HepG2 (cell line): ENCODE measurements around the gene PMS1. TPM values are rescaled to one million over a fixed set of nuclear protein-coding genes. Genes with fewer than 3 reads are reported as not detected.

Source experiments
- CEBPB ChIP-seq: IDR thresholded peaks from 2 replicates; pipeline ENCODE4 v1.6.1; 2011; ENCODE audit warnings: low read depth, low read length, improper control_type of control experiment, borderline replicate concordance
- CEBPG ChIP-seq: IDR thresholded peaks from 2 replicates; pipeline ENCODE4 v1.6.1; 2016
- CHD2 ChIP-seq: IDR thresholded peaks from 2 replicates; pipeline ENCODE4 v1.6.1; 2011; ENCODE audit warnings: low read depth, low read length, improper control_type of control experiment
- FOXA3 ChIP-seq: IDR thresholded peaks from 2 replicates; pipeline ENCODE4 v1.6.1; 2016; ENCODE audit warnings: missing genetic modification reagents, missing compliant biosample characterization
- GLI4 ChIP-seq: sonication (generic); formaldehyde crosslinking; IDR thresholded peaks from 2 replicates; pipeline ENCODE4 v1.5.1; 2020; ENCODE audit warnings: missing genetic modification reagents, mild to moderate bottlenecking, moderate library complexity, borderline replicate concordance
- HNRNPK ChIP-seq: fragments of 200-400 bp; formaldehyde crosslinking; IDR thresholded peaks from 2 replicates; pipeline ENCODE4 v1.6.1; 2018; ENCODE audit warnings: low read length, low read depth, moderate library complexity, mild to moderate bottlenecking; ENCODE audit not compliant: poor library complexity, severe bottlenecking
- TBP ChIP-seq: sonication (generic); formaldehyde crosslinking; IDR thresholded peaks from 2 replicates; pipeline ENCODE4 v1.5.0; 2020; ENCODE audit warnings: missing genetic modification reagents
- TEF ChIP-seq: sonication (generic); formaldehyde crosslinking; IDR thresholded peaks from 2 replicates; pipeline ENCODE4 v1.5.0; 2020; ENCODE audit warnings: missing genetic modification reagents
- ZNF3 ChIP-seq: IDR thresholded peaks from 2 replicates; pipeline ENCODE4 v1.7.0; 2017; ENCODE audit warnings: inconsistent platforms
- ZNF484 ChIP-seq: sonication (generic); formaldehyde crosslinking; IDR thresholded peaks from 2 replicates; pipeline ENCODE4 v1.5.1; 2020; ENCODE audit warnings: mild to moderate bottlenecking, low read depth, missing genetic modification reagents, borderline replicate concordance
- ZNF496 ChIP-seq: sonication (generic); formaldehyde crosslinking; IDR thresholded peaks from 2 replicates; pipeline ENCODE4 v1.8.1; 2023; ENCODE audit warnings: mild to moderate bottlenecking, moderate library complexity, missing genetic modification reagents; ENCODE audit not compliant: insufficient replicate concordance
- ZSCAN12 ChIP-seq: sonication (generic); formaldehyde crosslinking; IDR thresholded peaks from 2 replicates; pipeline ENCODE4 v1.9.0; 2021; ENCODE audit warnings: mild to moderate bottlenecking, missing genetic modification reagents
- polyA plus RNA-seq, 8 experiments: library from polyadenylated mRNA; depleted of rRNA in 3 of 8; stranded (reverse) in 7 of 8; unstranded in 1 of 8; fragments of >200 nt; fragmentation: Illumina TruSeq in 4 of 8; extraction: Trizol in 4 of 8; gene quantifications; 2 replicates each; pipeline versions ENCODE4 v1.2.1 to v1.2.3, GENCODE V29; 2011 to 2016; ENCODE audit warnings: low read depth in 4 of 8, missing spikeins in 1 of 8, mixed read lengths in 1 of 8; ENCODE audit not compliant: insufficient read depth in 1 of 8
- total RNA-seq, 5 experiments: library from RNA; depleted of rRNA; stranded (reverse); fragments of >200 nt; fragmentation: Illumina TruSeq; extraction: Trizol; gene quantifications; 2 replicates each; pipeline ENCODE4 v1.2.3, GENCODE V29; 2016; ENCODE audit warnings: low read depth in 1 of 5
- TF ChIP-seq, protein P1 (sequence below): sonication (generic); formaldehyde crosslinking; IDR thresholded peaks from 2 replicates; pipeline ENCODE4 v1.8.1; 2023; ENCODE audit warnings: mild to moderate bottlenecking, missing genetic modification reagents
- TF ChIP-seq, protein P2 (sequence below): sonication (generic); formaldehyde crosslinking; IDR thresholded peaks from 2 replicates; pipeline ENCODE4 v1.5.1; 2020; ENCODE audit warnings: missing genetic modification reagents, mild to moderate bottlenecking, borderline replicate concordance
- TF ChIP-seq, protein P3 (sequence below), 2 experiments: sonication (generic) in 1 of 2; formaldehyde crosslinking in 1 of 2; IDR thresholded peaks; 2 replicates each; pipeline versions ENCODE4 v1.4.0 to v1.6.1; 2016 to 2020; ENCODE audit warnings: borderline replicate concordance in 1 of 2, low read depth in 1 of 2, mild to moderate bottlenecking in 1 of 2, missing genetic modification reagents in 1 of 2
- TF ChIP-seq, protein P4 (sequence below): sonication (generic); formaldehyde crosslinking; IDR thresholded peaks from 2 replicates; pipeline ENCODE4 v1.5.1; 2020; ENCODE audit warnings: missing genetic modification reagents, mild to moderate bottlenecking, borderline replicate concordance

PMS1 gene
- total and polyA plus RNA-seq, 2 of the 13 experiments (the other 11 are each of a cell fraction or from before 2014, with no cell fraction given) = 14.6 to 39.9 TPM

- TF ChIP-seq TEF (CRISPR knock-in tag) (no peak), ZNF484 (CRISPR knock-in tag) (no peak), FOXA3 (CRISPR knock-in tag) (peak; percentile 31; the same call in 1 of the 2 replicates), HNRNPK (no peak), CHD2 (no peak), ZNF3 (CRISPR knock-in tag) (no peak), TBP (CRISPR knock-in tag) (no peak), CEBPG (CRISPR knock-in tag) (peak; percentile 69), ZSCAN12 (no peak), GLI4 (CRISPR knock-in tag) (no peak), ZNF496 (CRISPR knock-in tag) (no peak), CEBPB (peak; percentile 52)
- TF ChIP-seq, protein P1, sequence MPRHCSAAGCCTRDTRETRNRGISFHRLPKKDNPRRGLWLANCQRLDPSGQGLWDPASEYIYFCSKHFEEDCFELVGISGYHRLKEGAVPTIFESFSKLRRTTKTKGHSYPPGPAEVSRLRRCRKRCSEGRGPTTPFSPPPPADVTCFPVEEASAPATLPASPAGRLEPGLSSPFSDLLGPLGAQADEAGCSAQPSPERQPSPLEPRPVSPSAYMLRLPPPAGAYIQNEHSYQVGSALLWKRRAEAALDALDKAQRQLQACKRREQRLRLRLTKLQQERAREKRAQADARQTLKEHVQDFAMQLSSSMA = no peak
- TF ChIP-seq, protein P2, sequence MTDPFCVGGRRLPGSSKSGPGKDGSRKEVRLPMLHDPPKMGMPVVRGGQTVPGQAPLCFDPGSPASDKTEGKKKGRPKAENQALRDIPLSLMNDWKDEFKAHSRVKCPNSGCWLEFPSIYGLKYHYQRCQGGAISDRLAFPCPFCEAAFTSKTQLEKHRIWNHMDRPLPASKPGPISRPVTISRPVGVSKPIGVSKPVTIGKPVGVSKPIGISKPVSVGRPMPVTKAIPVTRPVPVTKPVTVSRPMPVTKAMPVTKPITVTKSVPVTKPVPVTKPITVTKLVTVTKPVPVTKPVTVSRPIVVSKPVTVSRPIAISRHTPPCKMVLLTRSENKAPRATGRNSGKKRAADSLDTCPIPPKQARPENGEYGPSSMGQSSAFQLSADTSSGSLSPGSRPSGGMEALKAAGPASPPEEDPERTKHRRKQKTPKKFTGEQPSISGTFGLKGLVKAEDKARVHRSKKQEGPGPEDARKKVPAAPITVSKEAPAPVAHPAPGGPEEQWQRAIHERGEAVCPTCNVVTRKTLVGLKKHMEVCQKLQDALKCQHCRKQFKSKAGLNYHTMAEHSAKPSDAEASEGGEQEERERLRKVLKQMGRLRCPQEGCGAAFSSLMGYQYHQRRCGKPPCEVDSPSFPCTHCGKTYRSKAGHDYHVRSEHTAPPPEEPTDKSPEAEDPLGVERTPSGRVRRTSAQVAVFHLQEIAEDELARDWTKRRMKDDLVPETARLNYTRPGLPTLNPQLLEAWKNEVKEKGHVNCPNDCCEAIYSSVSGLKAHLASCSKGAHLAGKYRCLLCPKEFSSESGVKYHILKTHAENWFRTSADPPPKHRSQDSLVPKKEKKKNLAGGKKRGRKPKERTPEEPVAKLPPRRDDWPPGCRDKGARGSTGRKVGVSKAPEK = no peak
- TF ChIP-seq, protein P3, sequence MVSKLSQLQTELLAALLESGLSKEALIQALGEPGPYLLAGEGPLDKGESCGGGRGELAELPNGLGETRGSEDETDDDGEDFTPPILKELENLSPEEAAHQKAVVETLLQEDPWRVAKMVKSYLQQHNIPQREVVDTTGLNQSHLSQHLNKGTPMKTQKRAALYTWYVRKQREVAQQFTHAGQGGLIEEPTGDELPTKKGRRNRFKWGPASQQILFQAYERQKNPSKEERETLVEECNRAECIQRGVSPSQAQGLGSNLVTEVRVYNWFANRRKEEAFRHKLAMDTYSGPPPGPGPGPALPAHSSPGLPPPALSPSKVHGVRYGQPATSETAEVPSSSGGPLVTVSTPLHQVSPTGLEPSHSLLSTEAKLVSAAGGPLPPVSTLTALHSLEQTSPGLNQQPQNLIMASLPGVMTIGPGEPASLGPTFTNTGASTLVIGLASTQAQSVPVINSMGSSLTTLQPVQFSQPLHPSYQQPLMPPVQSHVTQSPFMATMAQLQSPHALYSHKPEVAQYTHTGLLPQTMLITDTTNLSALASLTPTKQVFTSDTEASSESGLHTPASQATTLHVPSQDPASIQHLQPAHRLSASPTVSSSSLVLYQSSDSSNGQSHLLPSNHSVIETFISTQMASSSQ (IDR thresholded peaks at IDR 0.05; ENCODE audit: low read depth) = no peak
- TF ChIP-seq, protein P3 (CRISPR knock-in tag; IDR thresholded peaks at IDR 0.05; ENCODE audit: borderline replicate concordance) = no peak
- TF ChIP-seq, protein P4, sequence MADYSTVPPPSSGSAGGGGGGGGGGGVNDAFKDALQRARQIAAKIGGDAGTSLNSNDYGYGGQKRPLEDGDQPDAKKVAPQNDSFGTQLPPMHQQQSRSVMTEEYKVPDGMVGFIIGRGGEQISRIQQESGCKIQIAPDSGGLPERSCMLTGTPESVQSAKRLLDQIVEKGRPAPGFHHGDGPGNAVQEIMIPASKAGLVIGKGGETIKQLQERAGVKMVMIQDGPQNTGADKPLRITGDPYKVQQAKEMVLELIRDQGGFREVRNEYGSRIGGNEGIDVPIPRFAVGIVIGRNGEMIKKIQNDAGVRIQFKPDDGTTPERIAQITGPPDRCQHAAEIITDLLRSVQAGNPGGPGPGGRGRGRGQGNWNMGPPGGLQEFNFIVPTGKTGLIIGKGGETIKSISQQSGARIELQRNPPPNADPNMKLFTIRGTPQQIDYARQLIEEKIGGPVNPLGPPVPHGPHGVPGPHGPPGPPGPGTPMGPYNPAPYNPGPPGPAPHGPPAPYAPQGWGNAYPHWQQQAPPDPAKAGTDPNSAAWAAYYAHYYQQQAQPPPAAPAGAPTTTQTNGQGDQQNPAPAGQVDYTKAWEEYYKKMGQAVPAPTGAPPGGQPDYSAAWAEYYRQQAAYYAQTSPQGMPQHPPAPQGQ (CRISPR knock-in tag) = no peak
Observed at GRCh38 chr2:189896809-189897208, 112.6 kb downstream of the PMS1 start (continued).
